GM19395 (cell line): ENCODE data around the gene TBC1D1.
"Not testable (repeated sequence)": the region's sequence is repeated elsewhere in the genome, so short reads cannot be mapped to it uniquely, and the experiment has no call there.

Experiments
- ATAC-seq: cut with Tn5 transposase; IDR thresholded peaks from one replicate; pipeline ENCODE4 v1.9.1; 2021; ENCODE audit warnings: mild to moderate bottlenecking, moderate library complexity; ENCODE audit not compliant: unreplicated experiment

Gene TBC1D1

GRCh38 chr4:37960679-37961450 lies 70.0 kb downstream of the TBC1D1 start:
- ATAC-seq = no peak

GRCh38 chr4:37964734-37965457 lies 74.0 kb downstream of the TBC1D1 start:
- no peak for ATAC-seq

- no peak for ATAC-seq
Measured at GRCh38 chr4:37966044-37966443, 75.2 kb downstream of the TBC1D1 start.

- no peak for ATAC-seq
Measured at GRCh38 chr4:37967736-37968135, 76.9 kb downstream of the TBC1D1 start.

- no peak for ATAC-seq
Measured at GRCh38 chr4:37968747-37969146, 77.9 kb downstream of the TBC1D1 start.

GRCh38 chr4:37970702-37971101 lies 79.8 kb downstream of the TBC1D1 start:
- ATAC-seq = no peak

- ATAC-seq = no peak
Measured at GRCh38 chr4:37971202-37971601, 80.3 kb downstream of the TBC1D1 start.

GRCh38 chr4:37973441-37973840 lies 82.6 kb downstream of the TBC1D1 start:
- no peak for ATAC-seq

- ATAC-seq = not testable (repeated sequence)
Measured at GRCh38 chr4:37975321-37975822, 84.5 kb downstream of the TBC1D1 start.

- ATAC-seq = no peak
Measured at GRCh38 chr4:37976507-37976906, 85.6 kb downstream of the TBC1D1 start.

GRCh38 chr4:37976991-37977470 lies 86.1 kb downstream of the TBC1D1 start:
- peak; percentile 72 for ATAC-seq

- ATAC-seq = peak; percentile 67
Measured at GRCh38 chr4:37977471-37978247, 86.8 kb downstream of the TBC1D1 start.

- ATAC-seq = peak; percentile 44
Measured at GRCh38 chr4:37978248-37978924, 87.5 kb downstream of the TBC1D1 start.

- no peak for ATAC-seq
Measured at GRCh38 chr4:37980246-37980645, 89.4 kb downstream of the TBC1D1 start.

GRCh38 chr4:37981425-37981824 lies 90.5 kb downstream of the TBC1D1 start:
- ATAC-seq = no peak

GRCh38 chr4:37981844-37982720 lies 91.2 kb downstream of the TBC1D1 start:
- ATAC-seq = no peak

- ATAC-seq = no peak
Measured at GRCh38 chr4:37982736-37983135, 91.9 kb downstream of the TBC1D1 start.

GRCh38 chr4:37983951-37984350 lies 93.1 kb downstream of the TBC1D1 start:
- ATAC-seq = no peak

- ATAC-seq = no peak
Measured at GRCh38 chr4:37985730-37986275, 94.9 kb downstream of the TBC1D1 start.
